NCI-H1436 treated with DMSO at 0.1 percent for 48 hours (cell line): ENCODE data around the gene PLEKHG1.

ENCODE experiments used
- DNase-seq: peaks from one replicate; lab custom pipeline; 2025; lab: John Stamatoyannopoulos, UW

Gene PLEKHG1

GRCh38 chr6:150589852-150590251 is 9.8 kb upstream of the PLEKHG1 start:
- no peak for DNase-seq

- no peak for DNase-seq
Measured at GRCh38 chr6:150590446-150590845, 9.2 kb upstream of the PLEKHG1 start.

- DNase-seq, result no peak
Measured at GRCh38 chr6:150592377-150592995, 7.2 kb upstream of the PLEKHG1 start.

- no peak for DNase-seq
Measured at GRCh38 chr6:150593119-150593518, 6.6 kb upstream of the PLEKHG1 start.

GRCh38 chr6:150596439-150596838 is 3.2 kb upstream of the PLEKHG1 start:
- DNase-seq, result no peak

- no peak for DNase-seq
Measured at GRCh38 chr6:150598401-150598800, 1.3 kb upstream of the PLEKHG1 start.

- no peak for DNase-seq
Measured at GRCh38 chr6:150598858-150599198, 857 bp upstream of the PLEKHG1 start.

GRCh38 chr6:150600010-150600300 is 270 bp downstream of the PLEKHG1 start:
- DNase-seq, result no peak

- no peak for DNase-seq
Measured at GRCh38 chr6:150600301-150601017, 774 bp downstream of the PLEKHG1 start.

- no peak for DNase-seq
Measured at GRCh38 chr6:150601439-150601838, 1.8 kb downstream of the PLEKHG1 start.

GRCh38 chr6:150603176-150603575 is 3.5 kb downstream of the PLEKHG1 start:
- no peak for DNase-seq

GRCh38 chr6:150604467-150604866 is 4.8 kb downstream of the PLEKHG1 start:
- DNase-seq, result no peak

GRCh38 chr6:150605333-150605732 is 5.6 kb downstream of the PLEKHG1 start:
- DNase-seq, result no peak

- DNase-seq, result no peak
Measured at GRCh38 chr6:150606168-150606591, 6.5 kb downstream of the PLEKHG1 start.

- DNase-seq, result no peak
Measured at GRCh38 chr6:150606647-150607328, 7.1 kb downstream of the PLEKHG1 start.

- DNase-seq, result no peak
Measured at GRCh38 chr6:150607329-150607650, 7.6 kb downstream of the PLEKHG1 start.

GRCh38 chr6:150610584-150610983 is 10.9 kb downstream of the PLEKHG1 start:
- no peak for DNase-seq

GRCh38 chr6:150613269-150613668 is 13.6 kb downstream of the PLEKHG1 start:
- no peak for DNase-seq

GRCh38 chr6:150615967-150616366 is 16.3 kb downstream of the PLEKHG1 start:
- DNase-seq, result no peak

GRCh38 chr6:150616586-150616985 is 16.9 kb downstream of the PLEKHG1 start:
- DNase-seq, result no peak

- no peak for DNase-seq
Measured at GRCh38 chr6:150617062-150617461, 17.4 kb downstream of the PLEKHG1 start.

GRCh38 chr6:150617496-150618460 is 18.1 kb downstream of the PLEKHG1 start:
- no peak for DNase-seq

- DNase-seq, result no peak
Measured at GRCh38 chr6:150619275-150619674, 19.6 kb downstream of the PLEKHG1 start.
